GM23248 (cell line): ENCODE data around the gene IGFBP6.
"Not testable (repeated sequence)": the region's sequence is repeated elsewhere in the genome, so short reads cannot be mapped to it uniquely, and the experiment has no call there.

Experiments used
- EZH2 ChIP-seq: fragments of 200-600 bp; sonication (generic); IDR thresholded peaks from 2 replicates; pipeline ENCODE4 v1.6.1; 2018; ENCODE audit warnings: antibody characterized with exemption, mild to moderate bottlenecking; ENCODE audit not compliant: insufficient read depth, poor library complexity, severe bottlenecking
- EZH2phosphoT487 ChIP-seq: fragments of 200-600 bp; sonication (generic); IDR thresholded peaks from 2 replicates; pipeline ENCODE4 v1.6.1; 2018; ENCODE audit warnings: antibody characterized with exemption, moderate library complexity, mild to moderate bottlenecking, low read depth; ENCODE audit not compliant: insufficient read depth

DNA sequence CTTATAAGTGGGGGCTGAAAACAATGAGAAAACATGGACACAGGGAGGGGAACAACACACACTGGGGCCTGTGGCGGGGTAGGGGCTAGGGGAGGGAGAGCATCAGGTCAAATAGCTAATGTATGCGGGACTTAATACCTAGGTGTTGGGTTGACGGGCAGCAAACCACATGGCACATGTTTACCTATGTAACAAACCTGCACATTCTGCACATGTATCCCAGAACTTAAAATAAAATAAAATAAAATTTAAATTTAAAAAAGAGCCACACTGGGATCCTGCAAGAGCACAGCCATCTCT is 1.9 kb upstream of the IGFBP6 start:
- not testable (repeated sequence) for TF ChIP-seq EZH2, EZH2phosphoT487
